DMS53 (cell line): ENCODE results near the gene CASP2.

Experiments used
- DNase-seq: peaks from one replicate; lab custom pipeline; 2025; lab: John Stamatoyannopoulos, UW

CASP2 gene

GRCh38 chr7:143331179-143331801 is 43.1 kb downstream of the CASP2 start:
- DNase-seq = no peak

DNA sequence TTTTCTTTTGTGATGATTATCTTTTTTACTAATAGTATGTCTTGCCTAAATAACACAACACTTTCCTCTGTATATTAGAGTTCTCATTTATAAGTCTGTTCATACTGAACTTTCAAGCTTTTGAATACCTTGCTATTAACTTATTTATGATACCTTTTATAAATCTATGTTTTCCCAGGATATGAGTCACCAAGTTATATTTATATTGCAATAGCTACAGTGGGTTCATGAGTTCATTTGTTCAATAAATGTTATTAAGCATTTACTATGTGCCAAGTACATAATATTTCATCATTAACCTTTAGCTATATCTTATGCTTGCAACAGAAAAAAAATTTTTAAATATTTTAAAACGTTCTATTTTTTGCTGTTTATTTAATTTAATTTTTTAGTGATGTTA is 46.1 kb downstream of the CASP2 start:
- no peak for DNase-seq

DNA sequence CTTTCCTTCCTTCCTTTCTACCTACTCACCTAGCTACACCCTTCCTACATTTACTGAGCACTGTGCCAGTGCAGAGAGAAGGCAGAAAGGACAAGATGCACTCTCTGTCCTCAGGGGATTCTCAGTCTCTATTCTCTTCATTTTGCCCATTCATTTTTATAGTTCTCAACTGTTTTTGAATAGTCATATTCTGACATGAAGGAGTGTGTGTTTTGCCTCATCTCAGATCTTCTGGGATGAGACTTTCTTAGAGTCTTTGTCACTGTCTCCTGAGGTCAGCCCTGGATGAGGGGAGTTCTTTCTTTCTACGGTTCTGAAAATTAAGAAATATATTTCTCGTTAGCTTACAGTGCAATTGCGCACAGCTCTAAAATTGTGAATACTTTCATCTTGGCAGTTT is 49.1 kb downstream of the CASP2 start:
- no peak for DNase-seq

GRCh38 chr7:143341842-143342241 is 53.7 kb downstream of the CASP2 start:
- no peak for DNase-seq

DNA sequence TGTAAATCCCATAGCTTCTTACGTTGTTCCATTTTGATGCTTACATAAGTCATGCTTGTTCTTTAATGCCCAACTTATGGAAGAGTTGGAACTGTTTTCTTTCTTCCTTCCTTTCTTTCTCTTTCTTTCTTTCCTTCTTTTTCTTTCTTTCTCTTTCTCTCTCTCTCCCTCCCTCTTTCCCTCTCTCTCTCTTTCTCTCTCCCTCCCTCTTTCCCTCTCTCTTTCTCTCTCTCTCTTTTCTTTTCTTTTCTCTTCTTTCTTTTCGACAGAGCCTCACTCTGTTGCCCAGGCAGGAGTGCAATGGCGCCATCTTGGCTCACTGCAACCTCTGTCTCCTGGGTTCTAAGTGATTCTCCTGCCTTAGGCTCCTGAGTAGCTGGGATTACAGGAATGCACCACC is 55.4 kb downstream of the CASP2 start:
- no peak for DNase-seq

GRCh38 chr7:143345428-143345900 is 57.3 kb downstream of the CASP2 start:
- peak; percentile 83 for DNase-seq

DNA sequence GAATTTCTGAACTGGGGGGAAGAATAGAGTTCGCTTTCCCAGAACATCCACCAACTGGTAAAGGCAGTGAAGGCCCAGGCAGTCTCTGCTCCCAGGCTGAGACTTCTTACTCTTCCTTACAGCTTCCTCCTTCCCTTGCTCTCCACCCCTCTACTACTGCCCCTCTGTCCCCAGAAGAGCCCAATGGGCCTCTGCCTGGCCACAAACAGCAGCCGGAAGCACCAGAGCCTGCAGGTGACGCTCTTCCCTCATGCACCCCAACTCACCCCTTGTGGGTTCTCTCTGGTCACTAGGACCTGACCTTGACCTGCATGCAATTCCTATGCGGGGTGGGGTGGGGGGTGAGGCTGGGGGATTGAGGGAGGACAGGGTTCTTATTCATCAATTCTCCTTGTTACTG is 57.9 kb downstream of the CASP2 start:
- DNase-seq = no peak

- no peak for DNase-seq
Measured at GRCh38 chr7:143347950-143348349, 59.8 kb downstream of the CASP2 start.

GRCh38 chr7:143351060-143351459 is 62.9 kb downstream of the CASP2 start:
- DNase-seq = no peak

- DNase-seq = no peak
Measured at GRCh38 chr7:143351574-143351973, 63.4 kb downstream of the CASP2 start.

DNA sequence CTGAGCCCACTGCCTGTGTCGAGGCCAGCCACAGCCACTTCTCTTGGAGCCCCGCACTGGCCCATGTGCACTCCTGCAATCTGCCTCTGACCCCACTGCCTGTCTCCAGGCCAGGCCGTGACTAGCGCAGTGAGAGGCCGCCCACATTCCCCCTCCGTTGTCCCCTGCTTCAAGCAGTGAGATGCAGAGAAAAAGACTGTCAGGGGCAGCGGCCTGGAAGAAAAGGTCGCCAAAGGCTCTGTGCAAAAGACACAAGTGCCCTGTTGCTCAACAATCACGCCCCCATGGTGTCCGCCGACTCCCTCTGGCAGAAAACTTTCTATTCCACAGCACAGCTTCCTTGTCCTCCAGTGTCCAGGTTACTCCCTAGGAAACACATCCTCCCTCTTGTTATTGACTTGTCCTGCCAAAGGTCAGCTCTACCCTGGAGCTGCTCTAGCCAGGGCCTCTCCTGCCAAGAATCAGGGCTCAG is 64.4 kb downstream of the CASP2 start:
- DNase-seq = no peak

DNA sequence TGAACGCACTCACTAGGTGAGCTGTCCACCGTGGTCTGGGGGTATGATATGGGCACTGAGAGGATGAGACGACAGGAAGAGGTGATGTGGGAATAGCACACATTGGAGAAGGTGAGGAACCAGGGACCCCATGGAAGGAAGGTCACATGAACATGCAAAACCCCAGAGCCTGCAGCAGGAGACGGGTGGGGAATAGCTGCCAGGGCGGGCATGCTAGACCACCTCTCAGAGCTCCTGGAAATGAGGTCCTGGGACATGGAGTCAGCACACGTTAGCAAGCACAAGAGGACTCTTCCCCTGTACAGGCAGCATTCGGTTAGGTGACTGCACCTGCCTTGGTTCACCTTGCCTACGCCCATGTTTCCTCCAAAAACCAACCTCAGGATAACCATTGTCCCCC is 66.2 kb downstream of the CASP2 start:
- no peak for DNase-seq

DNA sequence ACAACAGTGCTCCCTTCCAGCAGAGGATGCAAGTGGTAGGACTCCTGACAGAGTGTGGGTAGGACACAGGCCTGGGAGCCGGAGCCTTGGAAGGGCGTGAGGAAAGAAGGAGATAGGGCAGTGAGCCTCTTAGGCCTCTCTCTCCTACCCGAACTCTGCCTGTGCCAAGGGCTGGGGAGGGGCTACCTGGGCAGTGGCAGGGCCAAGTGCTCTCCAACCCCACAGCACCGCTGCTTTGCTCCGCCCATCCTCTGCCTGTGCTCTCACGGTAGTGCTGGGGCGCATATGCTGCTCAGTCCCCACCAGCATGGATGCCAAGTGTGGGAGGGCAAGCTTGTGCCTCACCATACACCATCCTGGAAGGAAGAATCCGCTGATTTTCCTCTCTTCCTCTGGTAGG is 66.8 kb downstream of the CASP2 start:
- DNase-seq = no peak

GRCh38 chr7:143355450-143356385 is 67.6 kb downstream of the CASP2 start:
- DNase-seq = no peak

- DNase-seq = no peak
Measured at GRCh38 chr7:143356414-143357050, 68.4 kb downstream of the CASP2 start.
